GM18499 (cell line): ENCODE measurements around the gene NR2C1.
"Not testable (repeated sequence)": the region's sequence is repeated elsewhere in the genome, so short reads cannot be mapped to it uniquely, and the experiment has no call there.

ENCODE experiments used
- ATAC-seq: cut with Tn5 transposase; IDR thresholded peaks from one replicate; pipeline ENCODE4 v1.9.1; 2021; ENCODE audit warnings: moderate number of reproducible peaks; ENCODE audit not compliant: insufficient read depth, unreplicated experiment

The NR2C1 gene

DNA sequence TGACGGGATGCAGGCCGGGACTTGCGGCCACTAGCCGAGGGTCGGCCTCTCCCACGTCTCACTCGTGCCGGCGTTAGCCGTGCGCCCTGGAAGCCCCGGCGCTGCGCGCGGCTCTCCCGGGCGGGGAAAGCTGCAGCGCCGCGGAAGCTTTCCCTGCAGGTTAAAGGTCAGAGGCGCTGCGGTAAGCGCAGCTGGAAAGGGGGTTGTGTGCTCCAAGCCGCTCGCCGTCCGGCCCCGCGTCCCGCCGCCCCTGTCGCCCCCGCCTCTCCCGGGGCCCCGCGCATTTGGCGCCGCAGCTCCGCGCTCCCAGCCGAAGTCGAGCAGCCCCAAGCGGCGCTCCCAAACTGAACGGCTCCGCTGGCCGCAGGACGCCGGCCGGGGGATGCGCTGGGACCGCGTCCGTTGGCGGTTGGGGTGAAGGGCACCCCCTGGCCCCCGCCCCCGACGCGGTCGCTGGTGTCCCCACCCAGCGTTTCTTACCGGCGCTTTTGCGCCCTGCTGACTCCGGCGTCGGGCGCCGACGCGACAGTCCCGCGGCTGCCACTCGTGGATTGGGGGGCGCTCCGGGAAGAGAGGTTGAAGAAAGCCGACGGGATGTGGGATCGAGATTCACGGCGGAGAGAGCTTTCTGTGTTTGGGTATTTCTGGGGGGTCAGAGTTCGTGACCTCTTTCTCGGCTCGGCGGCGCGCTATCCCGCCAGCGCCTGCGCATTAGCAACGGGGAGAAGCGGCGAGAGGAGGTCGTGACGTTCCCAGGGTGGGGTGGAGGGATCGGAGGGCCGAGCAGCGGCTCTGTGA, at the start of gene NR2C1:
Gene NR2C1, minus strand, starts transcription at position 719 of the 798 bp plus-strand sequence. CDS start 6,234 bp downstream, outside the sequence.
- peak; percentile 49 for ATAC-seq

GRCh38 chr12:95118788-95119179, 45.4 kb upstream of the NR2C1 start:
- ATAC-seq: no peak

DNA sequence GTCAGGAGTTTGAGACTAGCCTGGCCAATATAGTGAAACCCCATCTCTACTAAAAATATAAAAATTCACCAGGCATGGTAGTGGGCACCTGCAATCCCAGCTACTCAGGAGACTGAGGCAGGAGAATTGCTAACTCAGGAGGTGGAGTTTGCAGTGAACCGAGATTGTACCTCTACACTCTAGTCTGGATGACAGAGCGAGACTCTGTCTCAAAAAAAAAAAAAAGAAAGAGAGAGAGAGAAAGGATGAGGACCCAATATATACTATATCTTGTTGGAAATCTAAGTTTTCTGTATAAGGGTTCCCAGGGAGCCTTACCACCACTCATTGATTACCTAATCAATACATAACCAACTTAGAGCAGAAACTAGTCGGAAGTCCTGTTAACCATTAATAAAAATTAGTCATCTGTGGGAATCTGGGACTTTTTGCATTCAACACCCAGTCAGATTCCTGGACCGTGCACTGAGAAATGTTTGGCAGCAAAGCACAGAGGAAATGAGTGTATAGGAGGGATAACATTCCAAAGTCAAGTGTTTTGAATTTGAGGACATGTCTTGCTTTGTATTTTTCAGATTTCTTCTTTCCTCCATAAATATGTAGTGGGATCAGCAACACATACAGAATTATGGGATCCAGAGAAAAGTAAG, 44.8 kb upstream of the NR2C1 start:
- ATAC-seq: no peak

GRCh38 chr12:95117178-95117599, 43.8 kb upstream of the NR2C1 start:
- ATAC-seq: peak; percentile 56

GRCh38 chr12:95116773-95117172, 43.4 kb upstream of the NR2C1 start:
- ATAC-seq: peak; percentile 30

DNA sequence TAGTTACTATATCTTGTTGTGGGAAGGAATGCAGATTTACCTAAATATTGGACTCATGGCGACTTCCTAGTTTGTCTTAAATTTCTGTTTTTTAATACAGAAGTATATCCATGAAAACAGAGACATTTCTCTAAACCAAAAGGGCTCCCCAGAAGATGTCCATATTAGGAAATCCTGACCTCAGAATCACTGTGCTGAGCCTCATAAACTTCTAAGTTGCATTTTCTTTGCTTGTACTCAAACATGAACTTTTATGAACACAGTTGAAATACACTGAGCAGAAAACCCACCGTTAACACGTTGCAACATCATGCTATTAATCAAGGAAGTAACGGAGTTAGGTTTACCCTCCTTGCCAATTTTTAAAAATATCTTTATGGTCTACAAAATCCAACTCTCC, 42.9 kb upstream of the NR2C1 start:
- ATAC-seq: no peak

- ATAC-seq: no peak
Measured at GRCh38 chr12:95115641-95116040, 42.2 kb upstream of the NR2C1 start.

DNA sequence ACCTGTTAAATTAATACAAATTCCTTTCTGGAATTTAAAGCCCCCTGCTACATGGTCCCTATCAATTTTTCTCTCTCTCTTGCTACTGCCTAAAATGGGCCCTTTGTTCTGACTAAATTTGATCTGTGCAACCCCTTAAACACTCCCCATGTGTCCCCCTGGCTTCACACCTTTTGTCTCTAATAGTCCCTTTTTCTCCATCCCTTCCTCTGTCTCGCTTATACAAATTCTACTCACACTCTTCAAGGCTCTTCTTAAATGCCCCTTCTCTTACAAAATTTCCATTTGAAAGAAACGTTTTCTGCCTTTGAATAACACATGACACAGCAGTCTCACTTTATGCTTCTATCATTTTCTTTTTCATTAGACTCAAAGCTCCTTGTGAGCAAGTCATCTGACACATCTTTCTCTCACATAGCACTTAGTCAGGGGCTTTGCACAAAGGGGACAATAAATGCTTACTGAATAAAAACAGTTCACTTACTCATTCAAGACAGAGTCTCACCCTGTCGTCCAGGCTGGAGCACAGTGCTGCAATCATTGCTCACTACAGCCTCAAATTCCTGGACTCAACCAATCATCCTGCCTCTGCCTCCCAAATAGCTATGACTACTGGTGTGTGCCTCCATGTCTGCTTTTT, 41.5 kb upstream of the NR2C1 start:
- no peak for ATAC-seq

DNA sequence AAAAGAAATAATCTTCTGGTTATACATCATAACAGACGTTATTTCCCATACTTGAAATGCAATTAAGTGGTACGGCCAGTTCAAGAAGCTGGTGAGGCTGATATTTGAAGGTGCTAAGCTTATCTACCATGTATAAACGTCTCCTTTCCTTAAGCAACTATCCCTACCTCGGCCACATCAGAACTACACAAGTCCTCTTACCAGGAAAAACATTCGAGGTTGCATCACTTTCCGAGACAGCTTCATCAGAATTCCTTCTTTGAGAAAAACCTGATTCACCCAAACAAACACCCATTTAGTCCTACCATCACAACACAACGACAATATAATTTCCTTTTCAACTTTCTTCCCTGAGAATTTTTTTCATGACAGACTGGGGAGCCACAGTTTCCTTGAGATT, 33.9 kb upstream of the NR2C1 start:
- no peak for ATAC-seq

GRCh38 chr12:95105540-95105939, 32.1 kb upstream of the NR2C1 start:
- no peak for ATAC-seq

DNA sequence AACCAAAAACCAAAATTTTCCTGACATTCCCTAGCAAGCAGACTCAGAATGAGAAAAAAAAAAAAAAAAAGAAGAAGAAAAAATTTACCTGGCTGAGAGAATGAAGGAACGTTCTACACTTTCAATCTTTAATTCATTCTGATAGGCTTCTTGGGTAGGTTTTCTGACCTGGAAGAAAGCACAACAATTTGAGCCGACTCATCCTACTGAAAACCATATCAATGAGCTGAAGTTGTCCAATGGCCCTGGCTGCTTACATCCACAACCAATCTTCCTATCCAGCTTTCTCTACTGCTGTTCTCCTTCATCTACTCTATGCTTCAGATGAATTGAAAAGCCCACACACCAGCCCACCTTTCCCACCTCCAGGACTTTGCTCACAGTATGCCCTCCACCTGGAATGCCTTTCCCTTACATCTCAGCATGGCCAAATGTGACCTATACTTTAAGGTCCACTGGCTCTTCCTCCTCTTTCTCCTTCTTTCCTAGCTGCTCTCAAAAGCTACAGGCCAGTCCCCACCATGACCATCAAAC, 31.6 kb upstream of the NR2C1 start:
- no peak for ATAC-seq

- peak; percentile 84 for ATAC-seq
Measured at GRCh38 chr12:95102916-95103671, 29.7 kb upstream of the NR2C1 start.

DNA sequence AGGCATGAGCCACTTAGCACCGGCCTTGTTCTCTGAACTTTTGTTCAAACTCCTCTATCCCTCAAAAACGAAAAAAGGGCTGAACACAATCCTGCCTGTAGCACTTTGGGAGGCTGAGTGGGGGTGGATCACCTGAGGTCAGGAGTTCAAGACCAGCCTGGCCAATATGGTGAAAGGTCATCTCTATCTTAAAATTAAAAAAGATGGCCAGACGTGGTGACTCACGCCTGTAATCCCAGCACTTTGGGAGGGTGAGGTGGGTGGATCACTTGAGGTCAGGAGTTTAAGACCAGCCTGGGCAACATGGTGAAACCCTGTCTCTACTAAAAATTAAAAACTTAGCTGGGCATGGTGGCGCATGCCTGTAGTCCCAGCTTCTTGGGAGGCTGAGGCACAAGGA, 28.5 kb upstream of the NR2C1 start:
- not testable (repeated sequence) for ATAC-seq

DNA sequence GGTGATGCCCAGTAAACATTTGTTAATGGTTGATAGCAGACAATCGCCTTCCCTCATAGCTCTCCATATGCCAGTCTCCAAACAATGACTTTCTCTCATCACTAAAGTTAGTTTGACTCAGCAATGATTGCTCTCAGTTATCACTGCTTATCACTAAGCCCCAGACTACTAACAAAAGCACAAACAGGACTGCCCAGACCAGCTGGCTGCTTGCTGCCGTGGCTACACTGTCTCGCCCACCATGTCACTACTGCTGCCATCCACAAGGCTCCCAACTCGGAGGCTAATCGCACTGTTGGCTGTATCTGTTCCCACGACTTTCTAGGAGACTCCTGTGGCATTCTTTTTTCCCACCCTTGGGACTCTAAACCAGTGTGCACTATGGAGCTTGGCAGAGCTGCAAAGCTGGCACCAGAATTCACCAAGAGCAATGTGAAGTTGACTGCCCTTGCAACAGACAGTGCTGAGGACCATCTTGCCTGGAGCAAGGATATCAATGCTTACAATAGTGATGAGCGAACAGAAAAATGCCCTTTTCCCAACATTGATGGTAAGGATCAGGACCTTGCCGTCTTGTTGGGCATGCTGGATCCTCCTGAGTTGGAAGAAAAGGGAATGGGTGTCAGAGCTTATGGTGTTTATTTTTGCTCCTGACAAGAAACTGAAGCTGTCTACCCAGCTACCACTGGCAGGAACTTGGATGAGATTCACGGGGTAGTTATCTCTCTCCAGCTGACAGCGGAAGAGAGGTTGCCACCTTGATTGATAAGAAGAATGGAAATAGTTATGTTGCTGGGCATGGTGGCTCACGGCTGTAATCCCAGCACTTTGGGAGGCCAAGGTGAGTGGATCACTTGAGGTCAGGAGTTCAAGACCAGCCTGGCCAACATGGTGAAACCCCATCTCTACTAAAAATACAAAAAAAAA, 27.1 kb upstream of the NR2C1 start:
- ATAC-seq: no peak

- no peak for ATAC-seq
Measured at GRCh38 chr12:95099270-95099790, 25.9 kb upstream of the NR2C1 start.

DNA sequence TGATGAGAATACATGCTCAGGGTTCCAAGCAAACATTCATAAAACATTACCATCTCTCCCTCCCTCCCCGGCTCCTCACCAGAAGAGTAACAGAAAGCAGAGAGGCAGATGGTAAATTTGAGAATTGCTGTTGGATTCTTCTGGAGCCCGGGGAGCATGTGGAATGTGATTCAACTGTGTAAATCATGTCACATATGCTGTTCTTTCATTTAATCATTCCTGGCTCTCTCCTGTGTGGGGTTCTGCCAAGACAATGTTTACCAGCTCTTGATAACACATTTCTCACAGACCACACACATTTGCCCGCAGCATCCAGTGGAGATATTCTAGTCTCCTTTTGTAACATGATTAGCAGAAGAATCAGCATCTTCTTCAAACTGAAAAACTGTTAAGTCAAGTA, 23.4 kb upstream of the NR2C1 start:
- ATAC-seq: no peak

- no peak for ATAC-seq
Measured at GRCh38 chr12:95096378-95096777, 23.0 kb upstream of the NR2C1 start.

DNA sequence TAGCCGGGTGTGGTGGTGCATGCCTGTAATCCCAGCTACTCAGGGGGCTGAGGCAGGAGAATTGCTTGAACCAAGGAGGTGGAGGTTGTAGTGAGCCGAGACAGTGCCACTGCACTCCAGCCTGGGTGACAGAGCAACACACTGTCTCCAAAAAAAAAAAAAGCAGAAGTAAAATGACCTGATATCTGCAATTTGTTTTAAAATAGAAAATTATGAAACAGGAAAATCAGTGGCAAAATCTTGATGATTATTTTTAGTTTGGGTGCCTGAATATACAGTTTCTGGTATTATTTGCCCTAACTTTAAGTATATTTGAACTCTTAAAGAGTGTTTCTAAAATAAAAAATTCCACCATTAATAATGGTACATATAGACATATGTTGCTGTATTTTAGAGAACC, 22.4 kb upstream of the NR2C1 start:
- ATAC-seq: not testable (repeated sequence)

DNA sequence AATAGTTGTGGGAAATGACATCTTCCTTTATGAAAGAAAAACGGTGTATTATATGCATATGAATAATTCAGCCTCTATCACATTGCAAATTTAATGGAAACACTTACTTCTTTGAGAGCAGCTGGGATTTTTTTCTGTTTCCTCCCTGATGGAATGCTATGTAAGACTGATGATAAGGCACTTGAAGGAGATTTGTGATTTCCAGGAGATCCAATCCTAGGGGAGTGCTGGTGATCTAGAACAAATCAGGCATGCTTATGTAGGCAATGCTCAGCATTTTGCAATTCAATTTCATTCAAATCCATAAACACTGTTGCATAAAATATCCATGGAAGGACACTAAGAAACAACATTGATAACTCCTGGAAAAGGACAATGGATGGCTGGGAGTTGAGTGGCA, 16.0 kb upstream of the NR2C1 start:
- no peak for ATAC-seq
